ENCODE measurements around the gene THPO.

Gene THPO

GRCh38 chr3:184362668-184363546 is 15.1 kb downstream of the THPO start:
- peak; percentile 85 for DNase-seq (ENCODE audit: low read depth)

- DNase-seq (ENCODE audit: low read depth): no peak
Measured at GRCh38 chr3:184361932-184362667, 15.9 kb downstream of the THPO start.

GRCh38 chr3:184361532-184361931 is 16.5 kb downstream of the THPO start, which contains the start of the genes CLCN2 and POLR2H:
TSS of gene CLCN2 (minus strand) at chr3:184361605. CDS start at chr3:184361479, 126 bp downstream.
TSS of gene POLR2H (plus strand) at chr3:184361710. CDS start at chr3:184363493, 1,783 bp downstream.
- no peak for DNase-seq (ENCODE audit: low read depth)

GRCh38 chr3:184360929-184361531 is 17.0 kb downstream of the THPO start:
- no peak for DNase-seq (ENCODE audit: low read depth)

- no peak for DNase-seq (ENCODE audit: low read depth)
Measured at GRCh38 chr3:184360070-184360928, 17.7 kb downstream of the THPO start.

- DNase-seq (ENCODE audit: low read depth): no peak
Measured at GRCh38 chr3:184359610-184360009, 18.4 kb downstream of the THPO start.

- no peak for DNase-seq (ENCODE audit: low read depth)
Measured at GRCh38 chr3:184358921-184359350, 19.1 kb downstream of the THPO start.

- no peak for DNase-seq (ENCODE audit: low read depth)
Measured at GRCh38 chr3:184358124-184358767, 19.8 kb downstream of the THPO start.

GRCh38 chr3:184357248-184358123 is 20.5 kb downstream of the THPO start:
- no peak for DNase-seq (ENCODE audit: low read depth)

- DNase-seq (ENCODE audit: low read depth): no peak
Measured at GRCh38 chr3:184355261-184356040, 22.6 kb downstream of the THPO start.

- DNase-seq (ENCODE audit: low read depth): no peak
Measured at GRCh38 chr3:184354754-184355153, 23.3 kb downstream of the THPO start.

- DNase-seq (ENCODE audit: low read depth): no peak
Measured at GRCh38 chr3:184354121-184354728, 23.8 kb downstream of the THPO start.

GRCh38 chr3:184353546-184353941 is 24.5 kb downstream of the THPO start:
- no peak for DNase-seq (ENCODE audit: low read depth)

- DNase-seq (ENCODE audit: low read depth): no peak
Measured at GRCh38 chr3:184352897-184353545, 25.0 kb downstream of the THPO start.

- no peak for DNase-seq (ENCODE audit: low read depth)
Measured at GRCh38 chr3:184352149-184352785, 25.7 kb downstream of the THPO start.

- DNase-seq (ENCODE audit: low read depth): no peak
Measured at GRCh38 chr3:184351511-184352148, 26.4 kb downstream of the THPO start.

- no peak for DNase-seq (ENCODE audit: low read depth)
Measured at GRCh38 chr3:184350618-184351017, 27.4 kb downstream of the THPO start.
